ENCODE data around the gene CAB39. TPM values are rescaled to one million over a fixed set of nuclear protein-coding genes. Genes with fewer than 3 reads are reported as not detected.

The CAB39 gene
- total and polyA plus RNA-seq, 5 experiments from 2014 or later: 62.5 to 107 (median 81.5) TPM

DNA sequence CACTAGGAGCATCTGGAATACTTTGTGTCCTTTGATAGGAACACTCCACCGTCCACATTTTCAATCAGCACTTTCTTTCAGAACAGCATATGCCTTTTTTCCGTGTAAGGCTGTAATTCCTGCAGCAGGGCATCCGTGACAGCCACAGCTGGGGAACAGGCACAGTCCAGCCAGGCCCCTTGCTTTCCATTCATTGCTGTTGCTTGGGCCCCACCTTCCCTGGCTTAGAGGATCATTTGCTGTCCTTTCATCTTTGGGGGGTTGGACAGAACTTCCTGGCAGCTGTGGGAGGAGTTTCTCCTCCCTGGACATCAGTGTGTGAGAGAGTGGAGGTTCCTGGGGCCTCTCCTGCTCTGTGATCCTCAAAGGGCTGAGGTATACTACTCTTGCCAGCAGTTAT lies 102.4 kb downstream of the CAB39 start:
- H3K4me1 Mint-ChIP-seq: peaks cover 3 to 15% (median 5%) of the 10 kb centered on the region in 4 donors
- no peaks in the 10 kb centered on the region for H3K9me3 Mint-ChIP-seq
- POLR2A ChIA-PET: no interaction called here
- no peak for DNase-seq
- H3K36me3 Mint-ChIP-seq: peaks cover 0 to 91% (median 18%) of the 10 kb centered on the region in 3 donors
- peak overlapping the region in 7 of 10 donors; percentile 25 to 80 (median 58) for H3K27ac Mint-ChIP-seq
- ATAC-seq: no peak
- no peak overlapping the region for H3K4me3 Mint-ChIP-seq
- H3K27me3 Mint-ChIP-seq: no peaks in the 10 kb centered on the region

DNA sequence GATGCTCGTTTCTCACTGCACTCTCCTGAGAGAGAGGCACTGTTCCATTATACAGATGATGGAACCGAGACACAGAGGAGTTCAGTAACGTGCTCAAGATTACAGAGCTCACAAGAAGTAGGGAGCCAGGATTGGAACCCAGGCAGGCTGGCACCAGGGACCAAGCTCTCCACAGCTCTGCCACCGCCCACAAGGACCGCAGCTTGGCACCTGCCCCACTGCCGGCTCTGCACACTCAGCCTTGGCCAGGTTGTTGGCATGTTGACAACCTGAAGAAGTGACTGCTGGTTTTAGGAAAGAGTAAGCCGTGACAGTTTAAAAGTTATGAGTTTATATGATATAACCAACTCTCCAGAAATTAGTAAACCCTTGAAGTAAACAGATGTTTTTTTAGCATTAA lies 104.1 kb downstream of the CAB39 start:
- ATAC-seq (no peak), DNase-seq (no peak)
- Mint-ChIP-seq H3K36me3 (peaks cover 0 to 84% (median 18%) of the 10 kb centered on the region in 3 donors), H3K4me1 (peaks cover 3 to 15% (median 5%) of the 10 kb centered on the region in 4 donors), H3K27ac (peak overlapping the region in 8 of 10 donors; percentile 28 to 75 (median 50)), H3K27me3 (no peaks in the 10 kb centered on the region), H3K9me3 (no peaks in the 10 kb centered on the region), H3K4me3 (no peak overlapping the region)
- POLR2A ChIA-PET: no interaction called here

DNA sequence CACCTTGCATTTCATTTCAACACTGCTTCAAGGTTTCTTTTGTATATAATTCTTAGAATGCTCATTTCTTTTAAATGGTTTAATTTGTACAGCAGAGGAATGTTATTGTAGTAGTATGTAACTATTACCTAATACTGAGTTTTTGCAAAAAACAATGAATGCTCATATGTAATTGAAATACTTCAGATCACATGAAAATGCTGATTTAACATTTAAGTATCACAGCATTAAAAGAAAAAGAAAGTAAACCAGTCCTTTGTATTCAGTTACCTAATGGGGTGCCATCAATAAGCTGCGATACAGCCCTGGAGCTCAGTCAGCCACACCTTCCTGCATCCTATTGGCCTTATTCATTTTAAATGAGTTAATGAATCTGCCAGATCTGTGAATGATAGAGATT lies 106.8 kb downstream of the CAB39 start:
- DNase-seq (no peak), ATAC-seq (no peak)
- Mint-ChIP-seq H3K4me1 (peaks cover 3 to 8% (median 5%) of the 10 kb centered on the region in 4 donors), H3K4me3 (no peak overlapping the region), H3K9me3 (no peaks in the 10 kb centered on the region), H3K27ac (peak overlapping the region in 5 of 10 donors; percentile 11 to 60 (median 43)), H3K36me3 (peaks cover 0 to 63% (median 14%) of the 10 kb centered on the region in 3 donors), H3K27me3 (no peaks in the 10 kb centered on the region)
- POLR2A ChIA-PET: interaction anchor here (0.6 kb wide), 1 partner anchor 220 kb away, joined by 4 read pairs; no protein-coding TSS in a partner anchor

DNA sequence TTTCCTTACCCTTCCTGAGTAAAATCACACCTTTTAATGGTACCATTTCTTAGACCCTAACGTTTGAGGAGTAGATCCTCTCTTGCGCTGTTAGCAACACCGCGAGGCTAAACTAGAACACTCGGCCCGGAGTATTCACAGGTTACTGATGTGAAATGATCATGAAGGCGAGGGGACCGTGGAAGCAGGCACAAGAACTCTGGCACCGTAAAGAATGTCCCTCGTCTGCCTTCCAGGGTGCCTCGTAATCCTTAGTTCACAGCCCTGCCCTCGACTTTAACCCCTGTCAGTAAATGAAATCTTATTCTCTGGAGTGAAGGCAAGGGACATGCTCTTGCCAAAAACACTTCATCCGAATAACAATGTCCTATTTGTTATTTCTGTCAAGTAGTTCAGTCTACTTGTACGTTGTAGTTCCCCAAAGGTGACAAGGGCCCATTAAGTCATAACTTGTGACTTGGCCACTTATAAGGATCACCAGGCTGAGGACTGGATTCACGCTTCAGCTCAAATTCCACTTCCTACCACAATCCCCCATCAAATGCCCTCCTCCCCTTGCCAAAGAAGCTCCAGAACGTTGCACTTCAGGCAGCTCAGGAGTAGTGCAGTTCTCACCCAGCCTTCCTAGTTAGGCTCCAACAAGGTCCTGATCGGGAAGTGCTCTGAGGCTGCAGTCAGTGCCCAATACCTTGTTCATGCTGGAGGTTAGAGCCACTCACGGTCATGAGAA lies 108.8 kb downstream of the CAB39 start:
- POLR2A ChIA-PET: no interaction called here
- H3K9me3 Mint-ChIP-seq: no peaks in the 10 kb centered on the region
- no peak overlapping the region for H3K4me3 Mint-ChIP-seq
- no peak for ATAC-seq
- H3K27me3 Mint-ChIP-seq: peaks cover 4 to 9% (median 8%) of the 10 kb centered on the region in 5 donors
- peak overlapping the region in 5 of 10 donors; percentile 22 to 61 (median 47) for H3K27ac Mint-ChIP-seq
- H3K36me3 Mint-ChIP-seq: peaks cover 0 to 44% (median 14%) of the 10 kb centered on the region in 3 donors
- H3K4me1 Mint-ChIP-seq: peaks cover 5 to 7% (median 7%) of the 10 kb centered on the region in 4 donors
- no peak for DNase-seq

DNA sequence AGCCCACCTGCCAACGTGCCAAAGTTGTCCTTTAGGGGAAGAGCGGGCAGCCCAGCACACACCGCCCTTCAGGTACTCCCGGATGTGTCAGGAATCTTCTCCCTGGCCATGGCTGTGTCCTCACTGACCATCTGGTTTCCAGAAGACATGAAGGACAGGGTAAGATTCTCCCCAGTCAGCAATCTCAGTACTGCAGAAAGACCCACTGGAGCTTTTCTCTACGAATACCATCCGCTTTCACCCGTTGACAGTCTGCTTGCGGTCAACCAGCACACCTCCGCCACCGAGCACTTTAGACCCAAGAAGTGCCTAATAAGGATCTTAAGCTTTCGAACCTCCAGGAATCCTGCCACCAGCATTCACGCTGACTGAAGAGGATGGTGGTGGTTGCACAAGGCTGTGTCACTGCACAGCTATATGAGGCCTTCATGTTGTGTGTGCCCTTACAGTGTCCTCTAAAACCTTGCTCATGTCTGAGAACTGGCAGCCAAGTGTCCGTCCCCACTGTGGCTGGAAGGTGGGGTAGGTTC lies 109.4 kb downstream of the CAB39 start:
- Mint-ChIP-seq H3K27ac (peak overlapping the region in 2 of 10 donors; percentile 19 to 34), H3K4me1 (peaks cover 6 to 8% (median 7%) of the 10 kb centered on the region in 4 donors), H3K36me3 (peaks cover 0 to 38% (median 10%) of the 10 kb centered on the region in 3 donors), H3K27me3 (peaks cover 11 to 15% (median 14%) of the 10 kb centered on the region in 5 donors), H3K4me3 (no peak overlapping the region), H3K9me3 (no peaks in the 10 kb centered on the region)
- POLR2A ChIA-PET: no interaction called here
- DNase-seq: no peak
- ATAC-seq: no peak

DNA sequence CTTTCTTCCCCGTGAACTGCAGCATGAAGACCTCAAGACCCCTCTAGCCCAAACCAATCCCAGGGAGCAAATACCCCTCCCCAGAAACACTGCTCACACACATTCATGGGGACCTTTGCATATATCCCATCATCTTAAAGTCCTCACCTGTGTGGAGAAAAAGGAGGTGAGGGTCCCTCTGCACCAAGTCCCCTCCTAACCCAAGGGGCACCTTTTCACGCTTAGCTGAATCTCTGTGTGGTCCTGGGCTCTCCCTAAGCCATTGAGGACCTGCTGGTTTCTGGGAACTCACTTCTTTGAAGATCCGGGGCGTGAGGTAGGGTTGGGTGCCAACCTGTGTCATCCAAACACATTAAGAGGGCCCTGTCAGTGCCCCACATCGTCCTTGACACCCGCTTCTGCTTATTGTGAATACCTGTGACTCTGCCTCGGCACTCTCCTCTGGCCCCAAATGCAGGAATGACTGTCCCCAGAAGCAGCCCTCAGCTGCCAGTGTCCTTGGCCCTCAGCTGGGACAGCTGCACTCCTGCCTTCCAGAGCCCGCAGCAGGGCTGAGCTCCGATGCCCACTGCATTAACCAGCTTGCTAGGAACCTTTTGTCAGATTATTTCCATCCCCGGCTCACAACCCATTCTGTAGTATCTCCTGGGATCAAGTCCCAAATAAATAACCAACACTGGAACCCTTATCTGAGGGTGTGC lies 110.8 kb downstream of the CAB39 start:
- no peak overlapping the region for H3K27ac Mint-ChIP-seq
- ATAC-seq: no peak
- POLR2A ChIA-PET: interaction anchor here (1.3 kb wide), 1 partner anchor 16 kb away, joined by 3 read pairs; no protein-coding TSS in a partner anchor

DNA sequence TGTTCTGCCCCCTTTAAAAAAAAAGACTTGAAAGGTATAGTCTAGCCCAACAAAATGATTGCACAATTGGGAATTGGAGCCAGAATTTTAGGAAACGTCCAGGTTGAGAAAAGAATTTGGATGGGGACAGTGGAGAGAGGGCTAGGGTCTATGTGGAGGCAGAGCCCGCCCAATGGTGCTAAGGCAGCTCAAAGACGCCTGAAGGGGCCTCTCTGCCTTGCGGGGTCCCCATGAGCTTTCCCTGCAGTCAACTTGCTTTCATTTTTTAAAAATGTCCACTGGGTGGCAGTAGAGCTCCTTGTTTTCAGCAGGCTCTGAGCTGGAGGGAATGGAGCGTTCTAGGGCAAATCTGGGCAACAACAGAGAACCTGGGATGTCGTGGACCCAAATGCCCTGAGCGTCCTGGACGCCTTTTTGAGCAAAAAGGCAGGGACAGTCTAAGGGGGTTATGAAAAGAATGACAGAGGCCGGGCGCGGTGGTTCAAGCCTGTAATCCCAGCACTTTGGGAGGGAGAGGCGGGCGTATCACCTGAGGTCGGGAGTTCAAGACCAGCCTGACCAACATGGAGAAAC lies 111.8 kb downstream of the CAB39 start:
- H3K27me3 Mint-ChIP-seq: peaks cover 13 to 33% (median 24%) of the 10 kb centered on the region in 5 donors
- H3K4me3 Mint-ChIP-seq: peak overlapping the region in 8 of 10 donors; percentile 0 to 51 (median 25)
- peak overlapping the region in 5 of 10 donors; percentile 37 to 87 (median 55) for H3K27ac Mint-ChIP-seq
- peaks cover 0 to 15% (median 0%) of the 10 kb centered on the region in 3 donors for H3K36me3 Mint-ChIP-seq
- no peaks in the 10 kb centered on the region for H3K9me3 Mint-ChIP-seq
- DNase-seq (peak; percentile 9 to 81 (median 66)), ATAC-seq (peak; percentile 91)
- POLR2A ChIA-PET: interaction anchor here (0.8 to 1.3 kb wide), 3 partner anchors 15 to 228 kb away, joined by 3 to 4 read pairs (median 4); no protein-coding TSS in a partner anchor
- H3K4me1 Mint-ChIP-seq: peaks cover 7 to 16% (median 10%) of the 10 kb centered on the region in 4 donors

More for the DNA sequence above, 110.8 kb downstream of the CAB39 start:
- Mint-ChIP-seq H3K4me3 (no peak overlapping the region), H3K4me1 (peaks cover 6 to 14% (median 10%) of the 10 kb centered on the region in 4 donors), H3K36me3 (peaks cover 0 to 25% (median 4%) of the 10 kb centered on the region in 3 donors), H3K27me3 (peaks cover 13 to 24% (median 21%) of the 10 kb centered on the region in 5 donors), H3K9me3 (no peaks in the 10 kb centered on the region)
- DNase-seq: no peak

DNA sequence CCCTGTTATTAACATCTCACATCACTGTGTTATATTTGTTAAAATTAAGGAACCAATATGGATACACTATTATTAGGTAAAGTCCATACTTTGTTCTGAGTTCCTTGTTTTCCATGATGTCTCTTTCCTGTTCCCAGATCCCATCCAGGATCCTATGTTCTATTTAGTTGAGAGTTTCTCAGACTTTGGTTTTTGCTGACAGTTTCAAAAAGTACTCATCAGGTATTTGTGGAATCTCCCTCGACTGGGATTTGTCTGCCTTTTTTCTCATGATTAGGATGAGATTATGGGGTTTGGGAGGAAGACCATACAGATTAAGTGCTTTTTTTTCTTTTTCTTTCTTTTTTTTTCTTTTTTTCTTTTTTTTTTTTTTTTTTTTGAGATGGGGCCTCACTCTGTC lies 112.7 kb downstream of the CAB39 start:
- Mint-ChIP-seq H3K36me3 (peaks cover 0 to 8% (median 0%) of the 10 kb centered on the region in 3 donors), H3K27ac (no peak overlapping the region), H3K4me3 (no peak overlapping the region), H3K9me3 (peaks cover 0 to under 1% (median 0%) of the 10 kb centered on the region in 9 donors), H3K4me1 (peaks cover 7 to 16% (median 10%) of the 10 kb centered on the region in 4 donors), H3K27me3 (peaks cover 13 to 40% (median 28%) of the 10 kb centered on the region in 5 donors)
- ATAC-seq (no peak), DNase-seq (no peak)
- POLR2A ChIA-PET: no interaction called here

DNA sequence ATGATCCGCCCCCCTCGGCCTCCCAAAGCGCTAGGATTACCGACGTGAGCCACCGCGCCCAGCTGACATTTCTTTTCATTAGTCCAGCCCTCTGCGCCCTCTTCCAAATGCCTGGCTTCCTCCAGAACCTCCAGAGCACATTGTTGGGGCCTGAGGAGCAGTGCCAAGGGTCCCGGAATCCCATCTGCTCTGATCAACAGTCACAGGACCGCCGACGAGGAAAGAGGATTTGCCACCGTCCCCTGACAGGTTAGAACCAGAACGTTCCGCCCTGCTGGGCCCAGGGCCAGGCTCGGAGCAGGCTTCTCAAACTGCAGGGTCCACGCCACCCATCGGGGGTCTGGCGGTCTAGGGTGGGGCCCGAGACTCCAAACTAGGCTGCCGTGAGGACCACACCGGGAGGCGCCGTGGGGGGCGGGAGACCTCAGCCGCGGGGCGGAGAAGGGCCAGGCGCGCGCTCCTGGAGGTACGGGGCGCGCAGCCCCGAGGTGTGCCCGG lies 115.2 kb downstream of the CAB39 start:
- H3K27me3 Mint-ChIP-seq: peaks cover 15 to 52% (median 34%) of the 10 kb centered on the region in 5 donors
- DNase-seq: no peak
- POLR2A ChIA-PET: no interaction called here

DNA sequence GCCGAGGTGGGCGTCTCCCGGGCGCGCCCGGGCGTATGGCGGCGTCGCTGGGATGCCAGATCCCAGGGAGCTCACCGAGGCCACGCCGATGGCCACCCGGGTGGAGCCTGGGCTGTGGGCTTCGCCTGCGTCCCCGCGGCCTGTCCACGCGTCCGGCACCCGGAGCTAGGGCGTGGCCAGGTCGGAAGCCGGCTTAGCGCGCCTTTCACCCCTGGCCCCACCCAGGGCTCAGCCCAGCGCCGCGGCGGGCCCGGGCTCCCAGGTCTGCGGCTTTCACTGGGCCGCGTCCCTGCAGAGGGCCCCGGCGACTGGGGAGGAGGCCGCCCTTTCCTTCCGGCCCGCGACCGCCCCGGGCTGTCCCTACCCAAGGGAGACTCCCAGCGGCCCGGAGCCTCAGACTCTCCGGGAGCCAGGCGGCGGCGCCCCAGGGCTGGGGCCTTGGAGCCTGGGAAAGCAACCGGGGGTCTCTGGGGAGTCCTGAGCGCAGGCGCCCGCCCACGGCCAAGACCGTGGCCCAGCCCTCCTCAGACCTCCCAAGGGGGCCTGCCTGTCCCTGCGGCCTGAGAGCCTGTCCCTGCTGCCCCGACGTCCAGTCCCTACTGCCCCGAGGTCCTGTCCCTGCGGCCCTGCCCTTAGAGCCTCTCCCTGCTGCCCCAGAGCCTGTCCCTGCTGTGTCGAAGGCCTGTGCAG lies 115.8 kb downstream of the CAB39 start:
- Mint-ChIP-seq H3K27me3 (peaks cover 15 to 52% (median 34%) of the 10 kb centered on the region in 5 donors), H3K4me1 (peaks cover 7 to 16% (median 10%) of the 10 kb centered on the region in 4 donors), H3K36me3 (no peaks in the 10 kb centered on the region), H3K9me3 (peaks cover 0 to 2% (median 0%) of the 10 kb centered on the region in 9 donors), H3K27ac (no peak overlapping the region), H3K4me3 (peak overlapping the region in 7 of 10 donors; percentile 19 to 64 (median 56))
- POLR2A ChIA-PET: no interaction called here
- DNase-seq (no peak), ATAC-seq (peak; percentile 43 to 45)

More for the DNA sequence above, 115.2 kb downstream of the CAB39 start:
- no peak overlapping the region for H3K27ac Mint-ChIP-seq
- peaks cover 0 to 2% (median 0%) of the 10 kb centered on the region in 9 donors for H3K9me3 Mint-ChIP-seq
- H3K36me3 Mint-ChIP-seq: no peaks in the 10 kb centered on the region
- peak; percentile 17 to 26 for ATAC-seq
- H3K4me1 Mint-ChIP-seq: peaks cover 7 to 16% (median 10%) of the 10 kb centered on the region in 4 donors
- peak overlapping the region in 6 of 10 donors; percentile 6 to 58 (median 38) for H3K4me3 Mint-ChIP-seq

DNA sequence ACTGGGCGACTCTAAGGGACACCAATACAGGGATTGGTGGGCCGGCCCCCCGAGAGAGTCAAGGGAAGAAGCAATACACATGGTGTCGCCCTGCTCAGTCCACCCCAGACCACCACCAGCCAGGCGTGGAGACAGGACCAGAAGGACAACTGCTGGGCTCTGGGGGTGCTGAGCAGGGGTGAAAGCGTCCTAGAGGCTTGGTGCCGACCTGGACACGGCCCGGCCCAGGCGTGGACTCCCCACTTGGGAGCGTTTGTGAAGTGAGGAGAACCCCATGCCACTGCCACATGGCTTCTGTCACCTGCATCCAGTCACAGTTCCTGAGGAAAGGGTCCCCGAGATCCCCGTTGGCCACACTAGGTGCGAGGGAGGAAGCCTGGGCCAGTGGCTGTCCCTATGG lies 116.7 kb downstream of the CAB39 start:
- peaks cover 15 to 52% (median 34%) of the 10 kb centered on the region in 5 donors for H3K27me3 Mint-ChIP-seq
- POLR2A ChIA-PET: no interaction called here
- DNase-seq (no peak), ATAC-seq (no peak)
- H3K4me1 Mint-ChIP-seq: peaks cover 6 to 15% (median 8%) of the 10 kb centered on the region in 4 donors
- peaks cover 0 to 2% (median 0%) of the 10 kb centered on the region in 9 donors for H3K9me3 Mint-ChIP-seq
- H3K27ac Mint-ChIP-seq: peak overlapping the region in 1 of 10 donors; percentile 29
- peak overlapping the region in 6 of 10 donors; percentile 10 to 58 (median 39) for H3K4me3 Mint-ChIP-seq
- no peaks in the 10 kb centered on the region for H3K36me3 Mint-ChIP-seq
